HK-2 (cell line): ENCODE data around the gene C2CD4C.
"Not testable (repeated sequence)": the region's sequence is repeated elsewhere in the genome, so short reads cannot be mapped to it uniquely, and the experiment has no call there.

ENCODE experiments used
- DNase-seq: peaks from one replicate; pipeline ENCODE4 v3.0.0-alpha.2; 2018; ENCODE audit not compliant: unreplicated experiment

The C2CD4C gene

GRCh38 chr19:438416-438958 lies 29.5 kb upstream of the C2CD4C start:
- DNase-seq, result no peak

GRCh38 chr19:437041-437440 lies 28.1 kb upstream of the C2CD4C start:
- DNase-seq, result no peak

GRCh38 chr19:436413-436950 lies 27.5 kb upstream of the C2CD4C start:
- no peak for DNase-seq

- no peak for DNase-seq
Observed at GRCh38 chr19:435707-436412, 26.9 kb upstream of the C2CD4C start.

GRCh38 chr19:435056-435706 lies 26.2 kb upstream of the C2CD4C start:
- DNase-seq, result no peak

- DNase-seq, result no peak
Observed at GRCh38 chr19:434152-434960, 25.4 kb upstream of the C2CD4C start.

- no peak for DNase-seq
Observed at GRCh38 chr19:430701-431100, 21.8 kb upstream of the C2CD4C start.

GRCh38 chr19:428149-428548 lies 19.2 kb upstream of the C2CD4C start:
- DNase-seq, result no peak

- not testable (repeated sequence) for DNase-seq
Observed at GRCh38 chr19:427675-428074, 18.7 kb upstream of the C2CD4C start.

GRCh38 chr19:426725-427445 lies 17.9 kb upstream of the C2CD4C start:
- no peak for DNase-seq

GRCh38 chr19:425056-425455 lies 16.1 kb upstream of the C2CD4C start:
- no peak for DNase-seq

GRCh38 chr19:424546-424945 lies 15.6 kb upstream of the C2CD4C start:
- no peak for DNase-seq

GRCh38 chr19:423691-424466 lies 14.9 kb upstream of the C2CD4C start:
- no peak for DNase-seq

- not testable (repeated sequence) for DNase-seq
Observed at GRCh38 chr19:422917-423226, 13.9 kb upstream of the C2CD4C start.

- no peak for DNase-seq
Observed at GRCh38 chr19:422213-422916, 13.4 kb upstream of the C2CD4C start.

- DNase-seq, result no peak
Observed at GRCh38 chr19:419721-420515, 11.0 kb upstream of the C2CD4C start.

GRCh38 chr19:418761-419671 lies 10.1 kb upstream of the C2CD4C start:
- DNase-seq, result no peak

- no peak for DNase-seq
Observed at GRCh38 chr19:416416-416815, 7.5 kb upstream of the C2CD4C start.
